A549 (cell line): Measurements from ENCODE around the gene CATSPERZ. TPM values are rescaled to one million over a fixed set of nuclear protein-coding genes. Genes with fewer than 3 reads are reported as not detected.
A peak's percentile ranks its signal among the peaks of the same experiment; 100 is the strongest.

ENCODE experiments used
- ATAC-seq, 2 experiments: fragments of 200-7000 bp in 1 of 2; fragments of >200 bp in 1 of 2; cut with Nextera tagmentation in 1 of 2; cut with Tn5 transposase in 1 of 2; 3 replicates each; pipeline versions ENCODE4 v1.8.0 to v1.9.1; 2018 to 2020; ENCODE audit warnings: mild to moderate bottlenecking in 1 of 2, moderate library complexity in 1 of 2
- CTCF ChIA-PET: fragments of 300-600 bp; sonication (Branson Sonifier 250); formaldehyde crosslinking; extraction: SDS; loops from one replicate; lab custom pipeline; 2021; ENCODE audit warnings: antibody characterized with exemption, inconsistent platforms; lab: Yijun Ruan, JAX
- POLR2A ChIA-PET: fragments of 350-600 bp; formaldehyde crosslinking; extraction: SDS; loops from one replicate; lab custom pipeline; 2021; ENCODE audit warnings: antibody characterized with exemption, inconsistent platforms; lab: Yijun Ruan, JAX
- DNase-seq, 2 experiments: peaks; one replicate each; pipeline versions ENCODE4 v3.0.0 to v3.0.0-alpha.2; 2011 to 2016; ENCODE audit warnings: low read depth in 1 of 2, low spot score in 1 of 2
- FAIRE-seq: peaks from 2 replicates; lab custom pipeline; 2011; peaks lifted over from hg19 to GRCh38; lab: Jason Lieb, UNC
- H3K27ac ChIP-seq, 2 experiments: fragments of >200 bp; sonication (Bioruptor Twin); formaldehyde crosslinking; 3 replicates each; pipeline ENCODE4 v1.5.1; 2016 to 2017
- H3K4me1 ChIP-seq: fragments of >200 bp; sonication (Bioruptor Twin); formaldehyde crosslinking; 3 replicates; pipeline ENCODE4 v1.6.1; 2016
- H3K4me2 ChIP-seq: fragments of >200 bp; sonication (Bioruptor Twin); formaldehyde crosslinking; 3 replicates; pipeline ENCODE4 v1.6.1; 2016
- H3K4me3 ChIP-seq: fragments of >200 bp; sonication (Bioruptor Twin); formaldehyde crosslinking; 3 replicates; pipeline ENCODE4 v1.5.1; 2016
- H3K9me3 ChIP-seq: fragments of >200 bp; sonication (Bioruptor Twin); formaldehyde crosslinking; 3 replicates; pipeline ENCODE4 v1.6.1; 2016
- ATOH8 ChIP-seq: fragments of 250-450 bp; sonication (Bioruptor Pico); IDR thresholded peaks from 2 replicates; pipeline ENCODE4 v1.5.0; 2020; ENCODE audit warnings: low read depth, mild to moderate bottlenecking, moderate library complexity
- CBX2 ChIP-seq: fragments of 200-600 bp; sonication (generic); IDR thresholded peaks from 2 replicates; pipeline ENCODE4 v1.6.1; 2016; ENCODE audit warnings: low read depth, mild to moderate bottlenecking, borderline replicate concordance
- CEBPB ChIP-seq, 2 experiments: fragments of >200 bp in 1 of 2; sonication (Bioruptor Twin) in 1 of 2; formaldehyde crosslinking in 1 of 2; IDR thresholded peaks; 2 replicates each; pipeline ENCODE4 v1.6.1; 2012 to 2016
- CHD2 ChIP-seq: fragments of 150-350 bp; IDR thresholded peaks from 2 replicates; pipeline ENCODE4 v1.6.1; 2014; ENCODE audit warnings: low read length; ENCODE audit not compliant: partially characterized antibody
- CHD4 ChIP-seq: fragments of 200-600 bp; sonication (generic); IDR thresholded peaks from 2 replicates; pipeline ENCODE4 v1.6.1; 2016; ENCODE audit warnings: antibody characterized with exemption, mild to moderate bottlenecking, borderline replicate concordance
- CTCF ChIP-seq: fragments of >200 bp; sonication (Bioruptor Twin); formaldehyde crosslinking; IDR thresholded peaks from 3 replicates; pipeline ENCODE4 v1.5.1; 2016
- E2F6 ChIP-seq: IDR thresholded peaks from 2 replicates; pipeline ENCODE4 v1.6.1; 2012; ENCODE audit warnings: low read depth, borderline replicate concordance
- EHF ChIP-seq: fragments of 250-450 bp; sonication (Bioruptor Pico); IDR thresholded peaks from 2 replicates; pipeline ENCODE4 v1.5.0; 2020; ENCODE audit warnings: mild to moderate bottlenecking
- EHMT2 ChIP-seq: fragments of 200-600 bp; sonication (generic); IDR thresholded peaks from 2 replicates; pipeline ENCODE4 v1.6.1; 2016; ENCODE audit warnings: antibody characterized with exemption, low read depth, mild to moderate bottlenecking, moderate library complexity
- ESRRA ChIP-seq: fragments of 150-350 bp; IDR thresholded peaks from 2 replicates; pipeline ENCODE4 v1.6.1; 2014; ENCODE audit warnings: mild to moderate bottlenecking, low read length, borderline replicate concordance
- FOXS1 ChIP-seq: fragments of 250-450 bp; sonication (Bioruptor Pico); IDR thresholded peaks from 2 replicates; pipeline ENCODE4 v1.5.0; 2020; ENCODE audit warnings: mild to moderate bottlenecking, moderate library complexity
- HDAC2 ChIP-seq: fragments of 200-600 bp; sonication (generic); IDR thresholded peaks from 2 replicates; pipeline ENCODE4 v1.6.1; 2016
- HMGXB4 ChIP-seq: fragments of 250-450 bp; sonication (Bioruptor Pico); IDR thresholded peaks from 2 replicates; pipeline ENCODE4 v1.5.0; 2021; ENCODE audit warnings: mild to moderate bottlenecking, moderate library complexity, borderline replicate concordance
- HOXA7 ChIP-seq: fragments of 250-450 bp; sonication (Bioruptor Pico); IDR thresholded peaks from 2 replicates; pipeline ENCODE4 v1.5.0; 2020; ENCODE audit warnings: mild to moderate bottlenecking, moderate library complexity
- HOXB13 ChIP-seq: fragments of 250-450 bp; sonication (Bioruptor Pico); IDR thresholded peaks from 2 replicates; pipeline ENCODE4 v1.5.0; 2020; ENCODE audit warnings: low read depth, mild to moderate bottlenecking, moderate library complexity
- HOXB5 ChIP-seq: fragments of 250-450 bp; sonication (Bioruptor Pico); IDR thresholded peaks from 2 replicates; pipeline ENCODE4 v1.5.0; 2020; ENCODE audit warnings: mild to moderate bottlenecking, moderate library complexity
- JUN ChIP-seq, 2 experiments: fragments of >200 bp; sonication (Bioruptor Twin); formaldehyde crosslinking; IDR thresholded peaks; 2 replicates in 1 of 2; 3 replicates in 1 of 2; pipeline ENCODE4 v1.6.1; 2016 to 2017
- KDM1A ChIP-seq: fragments of 200-600 bp; sonication (generic); IDR thresholded peaks from 2 replicates; pipeline ENCODE4 v1.6.1; 2016; ENCODE audit warnings: low read depth, mild to moderate bottlenecking
- MAX ChIP-seq: IDR thresholded peaks from 2 replicates; pipeline ENCODE4 v1.6.1; 2012
- MAZ ChIP-seq: fragments of 150-350 bp; IDR thresholded peaks from 2 replicates; pipeline ENCODE4 v1.6.1; 2014; ENCODE audit warnings: antibody characterized with exemption, low read depth, low read length, borderline replicate concordance
- NPAS2 ChIP-seq: fragments of 250-450 bp; sonication (Bioruptor Pico); IDR thresholded peaks from 2 replicates; pipeline ENCODE4 v1.8.0; 2022; ENCODE audit warnings: mild to moderate bottlenecking, moderate library complexity, borderline replicate concordance
- NR3C1 ChIP-seq: fragments of >200 bp; sonication (Bioruptor Twin); formaldehyde crosslinking; IDR thresholded peaks from 3 replicates; pipeline ENCODE4 v1.6.1; 2017
- PBX3 ChIP-seq: IDR thresholded peaks from 2 replicates; pipeline ENCODE4 v1.6.1; 2012
- PHF8 ChIP-seq: fragments of 200-600 bp; sonication (generic); IDR thresholded peaks from 2 replicates; pipeline ENCODE4 v1.6.1; 2016; ENCODE audit warnings: low read depth, mild to moderate bottlenecking, antibody characterized with exemption, moderate library complexity, borderline replicate concordance
- POLR2A ChIP-seq: IDR thresholded peaks from 2 replicates; pipeline ENCODE4 v1.6.1; 2012; ENCODE audit warnings: mild to moderate bottlenecking, low read length
- RAD21 ChIP-seq, 2 experiments: fragments of >200 bp in 1 of 2; sonication (Bioruptor Twin) in 1 of 2; formaldehyde crosslinking in 1 of 2; IDR thresholded peaks in 1 of 2; conservative IDR thresholded peaks in 1 of 2; 2 replicates in 1 of 2; 3 replicates in 1 of 2; pipeline ENCODE4 v1.6.1; 2012 to 2018; ENCODE audit warnings: inconsistent platforms in 1 of 2
- RFX5 ChIP-seq: fragments of 450-650 bp; IDR thresholded peaks from 2 replicates; pipeline ENCODE4 v1.7.1; 2014; ENCODE audit warnings: antibody characterized with exemption, mild to moderate bottlenecking, moderate library complexity
- SMC3 ChIP-seq: fragments of >200 bp; sonication (Bioruptor Twin); formaldehyde crosslinking; IDR thresholded peaks from 3 replicates; pipeline ENCODE4 v1.6.1; 2018; ENCODE audit warnings: inconsistent platforms
- SREBF2 ChIP-seq: fragments of 450-650 bp; IDR thresholded peaks from 2 replicates; pipeline ENCODE4 v1.6.1; 2014; ENCODE audit warnings: mild to moderate bottlenecking, moderate library complexity
- TP53 ChIP-seq: fragments of 250-450 bp; sonication (Bioruptor Pico); IDR thresholded peaks from 2 replicates; pipeline ENCODE4 v1.5.0; 2021; ENCODE audit warnings: mild to moderate bottlenecking, moderate library complexity
- USF2 ChIP-seq: fragments of 450-650 bp; IDR thresholded peaks from 2 replicates; pipeline ENCODE4 v1.6.1; 2014; ENCODE audit warnings: antibody characterized with exemption
- WGBS: methylation state at CpG from one replicate; pipeline ENCODE4 v1.1.6; 2017; ENCODE audit errors: missing lambda C conversion rate; 5-methylcytosine and 5-hydroxymethylcytosine counted together
- polyA plus RNA-seq, 4 experiments: library from polyadenylated mRNA; depleted of rRNA in 3 of 4; stranded (reverse); fragments of >200 nt; fragmentation: RNase III in 1 of 4; extraction: RNeasy Plus Mini Kit Qiagen cat#74134 plus additional on column Dnase treatment in 1 of 4; gene quantifications; 2 replicates in 3 of 4; 3 replicates in 1 of 4; pipeline ENCODE4 v1.2.3, GENCODE V29; 2011 to 2017

The CATSPERZ gene
- polyA plus RNA-seq, 2 of the 4 experiments (the other 2 are of a cell fraction): 1.9 to 3.4 TPM

GRCh38 chr11:64251016-64251752 is 49.0 kb upstream of the CATSPERZ start, which contains the start of gene PLCB3:
PLCB3 (plus strand) TSS chr11:64251530; CDS start chr11:64251650, 120 bp downstream.
- 0% methylated on average over 16 of the region's 75 CpGs for WGBS
- Histone ChIP-seq H3K27ac (peak within 1 kb of the TSS; percentile 92 to 94), H3K4me3 (peak within 1 kb of the TSS; percentile 84), H3K4me1 (peaks cover 28% of the 10 kb centered on the region), H3K4me2 (peak within 1 kb of the TSS; percentile 98), H3K9me3 (no peaks in the 10 kb centered on the region)
- FAIRE-seq (no peak), DNase-seq (no peak), ATAC-seq (peak; percentile 18 to 25)
- TF ChIP-seq POLR2A: peak; percentile 71
- TF ChIP-seq JUN (IDR thresholded peaks at IDR 0.05): peak in 1 of 2 experiments; percentile 62; a peak in 3 of 5 replicates
- TF ChIP-seq NPAS2 (CRISPR knock-in tag): no peak
- no peak for TF ChIP-seq CEBPB (IDR thresholded peaks at IDR 0.05)
- TF ChIP-seq E2F6: no peak
- TF ChIP-seq TP53 (CRISPR knock-in tag): no peak
- no peak for TF ChIP-seq HOXA7
- TF ChIP-seq ESRRA: no peak
- no peak for TF ChIP-seq EHMT2
- TF ChIP-seq EHF (CRISPR knock-in tag): no peak
- no peak for TF ChIP-seq ATOH8 (CRISPR knock-in tag)
- peak in 1 of 2 experiments; percentile 33; a peak in 2 of 5 replicates for TF ChIP-seq RAD21 (conservative IDR thresholded peaks at IDR 0.05 in 1 of 2, IDR thresholded peaks at IDR 0.05 in 1 of 2)
- TF ChIP-seq MAZ: 0 out of 2 replicates have a peak, but pooled peaks have one; percentile 37
- TF ChIP-seq PHF8: peak; percentile 26; the same call in 1 of the 2 replicates
- TF ChIP-seq PBX3: no peak
- TF ChIP-seq NR3C1: no peak
- no peak for TF ChIP-seq CHD2
- peak; percentile 41; the same call in 1 of the 2 replicates for TF ChIP-seq MAX
- TF ChIP-seq HOXB13: no peak
- no peak for TF ChIP-seq HMGXB4
- TF ChIP-seq CTCF: peak; percentile 88
- no peak for TF ChIP-seq KDM1A
- no peak for TF ChIP-seq FOXS1 (CRISPR knock-in tag)
- TF ChIP-seq CHD4: no peak
- peak; percentile 60 for TF ChIP-seq SMC3
- TF ChIP-seq RFX5: no peak
- no peak for TF ChIP-seq HOXB5 (CRISPR knock-in tag)
- TF ChIP-seq SREBF2: no peak
- TF ChIP-seq USF2: no peak
- no peak for TF ChIP-seq CBX2
- TF ChIP-seq HDAC2: no peak
- POLR2A ChIA-PET: interaction anchor here (1.5 kb wide), 1 partner anchor 10 kb away, joined by 5 read pairs; the partner anchor contains the start of gene FKBP2
- CTCF ChIA-PET: interaction anchor here (0.8 to 12.2 kb wide), 30 partner anchors 8 to 402 kb away, joined by 3 to 220 read pairs (median 7); partner anchors contain the start of genes BAD, CATSPERZ, ESRRA and FERMT3
